ENCODE measurements around the gene MDGA2. TPM values are rescaled to one million over a fixed set of nuclear protein-coding genes. Genes with fewer than 3 reads are reported as not detected.

The MDGA2 gene
- total and polyA plus RNA-seq, 8 donors = not detected

- 92 to 94% methylated on average over 1 of the region's 1 CpG for WGBS, 2 donors
- Histone ChIP-seq H3K9me3 (no peaks in the 10 kb centered on the region), H3K4me3 (no peak overlapping the region), H3K27ac (no peak overlapping the region), H3K4me1 (no peaks in the 10 kb centered on the region), H3K36me3 (no peaks in the 10 kb centered on the region), H3K27me3 (no peaks in the 10 kb centered on the region)
- TF ChIP-seq, protein P1, sequence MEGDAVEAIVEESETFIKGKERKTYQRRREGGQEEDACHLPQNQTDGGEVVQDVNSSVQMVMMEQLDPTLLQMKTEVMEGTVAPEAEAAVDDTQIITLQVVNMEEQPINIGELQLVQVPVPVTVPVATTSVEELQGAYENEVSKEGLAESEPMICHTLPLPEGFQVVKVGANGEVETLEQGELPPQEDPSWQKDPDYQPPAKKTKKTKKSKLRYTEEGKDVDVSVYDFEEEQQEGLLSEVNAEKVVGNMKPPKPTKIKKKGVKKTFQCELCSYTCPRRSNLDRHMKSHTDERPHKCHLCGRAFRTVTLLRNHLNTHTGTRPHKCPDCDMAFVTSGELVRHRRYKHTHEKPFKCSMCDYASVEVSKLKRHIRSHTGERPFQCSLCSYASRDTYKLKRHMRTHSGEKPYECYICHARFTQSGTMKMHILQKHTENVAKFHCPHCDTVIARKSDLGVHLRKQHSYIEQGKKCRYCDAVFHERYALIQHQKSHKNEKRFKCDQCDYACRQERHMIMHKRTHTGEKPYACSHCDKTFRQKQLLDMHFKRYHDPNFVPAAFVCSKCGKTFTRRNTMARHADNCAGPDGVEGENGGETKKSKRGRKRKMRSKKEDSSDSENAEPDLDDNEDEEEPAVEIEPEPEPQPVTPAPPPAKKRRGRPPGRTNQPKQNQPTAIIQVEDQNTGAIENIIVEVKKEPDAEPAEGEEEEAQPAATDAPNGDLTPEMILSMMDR (IDR thresholded peaks at IDR 0.05) = no peak
- intact Hi-C loops (cut with DNase I) = no loop called here
- no peak for DNase-seq
- ATAC-seq = no peak
- FAIRE-seq = no peak
These were observed 397.7 kb downstream of the MDGA2 start for GRCh38 chr14:47277703-47278102.

- Histone ChIP-seq H3K27me3 (no peaks in the 10 kb centered on the region), H3K9me3 (no peaks in the 10 kb centered on the region), H3K4me1 (no peaks in the 10 kb centered on the region), H3K4me3 (no peak overlapping the region), H3K36me3 (no peaks in the 10 kb centered on the region), H3K27ac (no peak overlapping the region)
- intact Hi-C loops (cut with DNase I) = no loop called here
- 48 to 52% methylated on average over 3 of the region's 3 CpGs for WGBS, 2 donors
- no peak for DNase-seq
- TF ChIP-seq, protein P1 (IDR thresholded peaks at IDR 0.05) = no peak
- FAIRE-seq = no peak
- no peak for ATAC-seq
These were observed 398.5 kb downstream of the MDGA2 start for GRCh38 chr14:47276931-47277330.

GRCh38 chr14:47273939-47274338 lies 401.5 kb downstream of the MDGA2 start:
- TF ChIP-seq, protein P1 (IDR thresholded peaks at IDR 0.05) = no peak
- no peaks in the 10 kb centered on the region for H3K27me3 ChIP-seq
- ATAC-seq (no peak), DNase-seq (no peak), FAIRE-seq (no peak)
- no peak overlapping the region for H3K27ac ChIP-seq
- WGBS, 2 donors = 43 to 63% methylated on average over 5 of the region's 5 CpGs
- H3K4me3 ChIP-seq = no peak overlapping the region
- no peaks in the 10 kb centered on the region for H3K9me3 ChIP-seq
- intact Hi-C loops (cut with DNase I) = no loop called here
- H3K36me3 ChIP-seq = no peaks in the 10 kb centered on the region
- no peaks in the 10 kb centered on the region for H3K4me1 ChIP-seq

DNA sequence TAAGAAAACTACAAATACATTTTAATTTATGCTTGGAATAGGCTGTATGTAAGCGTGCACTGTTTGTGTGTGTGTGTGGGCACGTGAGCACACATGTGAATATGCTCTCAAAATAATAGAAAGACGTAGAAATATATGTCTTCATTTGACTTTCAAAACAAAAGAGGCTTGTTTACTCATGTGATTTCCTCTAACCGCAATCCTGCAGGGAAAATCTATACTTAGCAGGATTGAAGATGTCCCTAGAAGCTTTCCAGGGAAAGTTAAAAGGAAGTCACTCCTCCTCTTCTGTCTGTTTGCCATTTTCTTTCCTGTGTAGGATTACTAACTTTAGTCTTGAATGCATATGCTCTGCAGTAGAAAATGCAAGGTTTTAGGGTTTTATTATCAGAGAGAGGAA lies 404.7 kb downstream of the MDGA2 start:
- FAIRE-seq = no peak
- Histone ChIP-seq H3K36me3 (no peaks in the 10 kb centered on the region), H3K27ac (no peak overlapping the region), H3K4me1 (no peaks in the 10 kb centered on the region), H3K4me3 (no peak overlapping the region), H3K9me3 (no peaks in the 10 kb centered on the region), H3K27me3 (no peaks in the 10 kb centered on the region)
- 53 to 61% methylated on average over 4 of the region's 4 CpGs for WGBS, 2 donors
- TF ChIP-seq, protein P1 (IDR thresholded peaks at IDR 0.05) = no peak
- no peak for ATAC-seq
- no peak for DNase-seq
- intact Hi-C loops (cut with DNase I) = no loop called here

- Histone ChIP-seq H3K9me3 (no peaks in the 10 kb centered on the region), H3K4me1 (no peaks in the 10 kb centered on the region), H3K27me3 (no peaks in the 10 kb centered on the region), H3K27ac (no peak overlapping the region), H3K4me3 (no peak overlapping the region), H3K36me3 (no peaks in the 10 kb centered on the region)
- intact Hi-C loops (cut with DNase I) = no loop called here
- TF ChIP-seq, protein P1 (IDR thresholded peaks at IDR 0.05) = no peak
- ATAC-seq (no peak), FAIRE-seq (no peak), DNase-seq (no peak)
- 60 to 78% methylated on average over 6 of the region's 6 CpGs for whole genome bisulfite sequencing, 2 donors
These were observed 405.5 kb downstream of the MDGA2 start for GRCh38 chr14:47269756-47270492.
